Measurements from ENCODE around the gene ABCD1. TPM values are rescaled to one million over a fixed set of nuclear protein-coding genes. Genes with fewer than 3 reads are reported as not detected.

Gene ABCD1
- total and polyA plus RNA-seq, 10 of the 15 experiments (the other 5 are each of a cell fraction or from before 2014, with no cell fraction given) = 0.13 to 6.5 (median 1.4) TPM

DNA sequence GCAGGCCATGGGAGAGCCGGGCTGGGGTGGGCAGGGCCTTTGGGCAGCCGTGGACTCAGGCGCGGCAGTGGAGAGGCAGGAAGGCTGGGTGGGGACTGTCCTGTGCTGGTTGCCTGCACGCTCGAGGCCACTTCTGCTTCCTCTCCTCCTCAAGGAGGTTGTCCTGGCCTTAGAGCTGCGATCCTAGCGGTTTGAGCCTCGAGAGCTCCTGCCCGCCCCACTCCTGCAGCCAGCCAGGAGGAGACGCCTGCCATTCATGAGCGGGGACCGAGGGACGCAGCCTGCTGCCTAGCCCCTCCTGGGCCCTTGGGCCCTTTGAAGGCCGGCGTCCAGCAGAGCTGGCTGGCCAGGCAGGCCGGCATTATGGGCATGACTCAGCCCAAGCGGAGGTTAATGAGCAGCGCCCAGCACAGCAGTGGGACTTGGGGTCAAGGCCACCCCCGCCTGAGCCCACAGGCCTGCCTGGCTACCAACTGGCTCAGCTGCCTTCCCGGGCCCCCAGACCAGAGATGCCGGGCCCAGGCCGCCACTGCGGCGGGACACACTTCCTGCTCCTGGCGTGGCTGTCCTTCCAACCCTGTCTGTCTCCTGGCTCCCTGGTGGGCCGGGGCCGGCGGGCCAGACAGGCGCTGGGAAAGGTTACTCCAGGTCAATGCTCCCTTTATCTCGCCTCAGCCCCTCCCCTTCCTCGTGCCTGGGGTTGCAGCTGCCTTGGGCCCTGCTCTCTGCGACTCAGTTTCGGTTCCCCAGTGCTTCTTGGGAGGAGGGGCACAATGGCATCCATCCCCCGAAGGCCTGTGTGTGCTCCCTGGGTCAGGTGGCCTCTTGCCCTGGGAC lies 1.8 kb downstream of the ABCD1 start (continued):
- 0 out of 2 replicates have a peak, but pooled peaks have one; percentile 49 for TF ChIP-seq EED (IDR thresholded peaks at IDR 0.05; ENCODE audit: low read depth)
- TF ChIP-seq BHLHE40 (IDR thresholded peaks at IDR 0.05; ENCODE audit: borderline replicate concordance in 1 of 2, low read depth in 2 of 2, low read length in 1 of 2) = peak; percentile 95
- peak; percentile 70 for TF ChIP-seq YY1 (IDR thresholded peaks at IDR 0.05; ENCODE audit: low read depth, low read length)
- TF ChIP-seq, protein P1, sequence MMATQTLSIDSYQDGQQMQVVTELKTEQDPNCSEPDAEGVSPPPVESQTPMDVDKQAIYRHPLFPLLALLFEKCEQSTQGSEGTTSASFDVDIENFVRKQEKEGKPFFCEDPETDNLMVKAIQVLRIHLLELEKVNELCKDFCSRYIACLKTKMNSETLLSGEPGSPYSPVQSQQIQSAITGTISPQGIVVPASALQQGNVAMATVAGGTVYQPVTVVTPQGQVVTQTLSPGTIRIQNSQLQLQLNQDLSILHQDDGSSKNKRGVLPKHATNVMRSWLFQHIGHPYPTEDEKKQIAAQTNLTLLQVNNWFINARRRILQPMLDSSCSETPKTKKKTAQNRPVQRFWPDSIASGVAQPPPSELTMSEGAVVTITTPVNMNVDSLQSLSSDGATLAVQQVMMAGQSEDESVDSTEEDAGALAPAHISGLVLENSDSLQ (IDR thresholded peaks at IDR 0.05) = no peak
- TF ChIP-seq HDAC6 (IDR thresholded peaks at IDR 0.05; ENCODE audit: unreplicated experiment) = no peak
- peak; percentile 95 for TF ChIP-seq TCF12 (IDR thresholded peaks at IDR 0.05; ENCODE audit: low read depth, low read length)
- TF ChIP-seq NR2C1 (IDR thresholded peaks at IDR 0.05) = no peak
- TF ChIP-seq, protein P2, sequence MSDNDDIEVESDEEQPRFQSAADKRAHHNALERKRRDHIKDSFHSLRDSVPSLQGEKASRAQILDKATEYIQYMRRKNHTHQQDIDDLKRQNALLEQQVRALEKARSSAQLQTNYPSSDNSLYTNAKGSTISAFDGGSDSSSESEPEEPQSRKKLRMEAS (IDR thresholded peaks at IDR 0.05; ENCODE audit: low read depth, low read length) = peak; percentile 40; the same call in 1 of the 2 replicates
- peak in 1 of 2 experiments; percentile 31; a peak in 1 of 4 replicates for TF ChIP-seq EP300 (IDR thresholded peaks at IDR 0.05; ENCODE audit: borderline replicate concordance in 1 of 2, control insufficient read depth in 1 of 2, low read depth in 2 of 2, low read length in 2 of 2)
- TF ChIP-seq, protein P3, sequence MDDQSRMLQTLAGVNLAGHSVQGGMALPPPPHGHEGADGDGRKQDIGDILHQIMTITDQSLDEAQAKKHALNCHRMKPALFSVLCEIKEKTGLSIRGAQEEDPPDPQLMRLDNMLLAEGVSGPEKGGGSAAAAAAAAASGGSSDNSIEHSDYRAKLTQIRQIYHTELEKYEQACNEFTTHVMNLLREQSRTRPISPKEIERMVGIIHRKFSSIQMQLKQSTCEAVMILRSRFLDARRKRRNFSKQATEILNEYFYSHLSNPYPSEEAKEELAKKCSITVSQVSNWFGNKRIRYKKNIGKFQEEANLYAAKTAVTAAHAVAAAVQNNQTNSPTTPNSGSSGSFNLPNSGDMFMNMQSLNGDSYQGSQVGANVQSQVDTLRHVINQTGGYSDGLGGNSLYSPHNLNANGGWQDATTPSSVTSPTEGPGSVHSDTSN (IDR thresholded peaks at IDR 0.05; ENCODE audit: insufficient replicate concordance, low read depth, low read length) = no peak
- no peak for TF ChIP-seq SREBF2 (IDR thresholded peaks at IDR 0.05; ENCODE audit: low read length)
- 0 out of 2 replicates have a peak, but pooled peaks have one; percentile 34 for TF ChIP-seq TARDBP (IDR thresholded peaks at IDR 0.05; ENCODE audit: borderline replicate concordance)
- TF ChIP-seq RFX5 (IDR thresholded peaks at IDR 0.05; ENCODE audit: low read depth, low read length) = no peak
- no peak for TF ChIP-seq CBFB (IDR thresholded peaks at IDR 0.05; ENCODE audit: low read depth)
- TF ChIP-seq TCF3 (IDR thresholded peaks at IDR 0.05; ENCODE audit: borderline replicate concordance, insufficient read depth, low read depth, low read length) = peak; percentile 80; the same call in 1 of the 2 replicates
- no peak for TF ChIP-seq RBBP5 (conservative IDR thresholded peaks at IDR 0.05)
- TF ChIP-seq IKZF2 (IDR thresholded peaks at IDR 0.05) = peak in 1 of 2 experiments; percentile 18; a peak in 1 of 4 replicates
- no peak for TF ChIP-seq HDGF (IDR thresholded peaks at IDR 0.05)
- TF ChIP-seq CHD4 (IDR thresholded peaks at IDR 0.05) = no peak
- TF ChIP-seq, protein P4, sequence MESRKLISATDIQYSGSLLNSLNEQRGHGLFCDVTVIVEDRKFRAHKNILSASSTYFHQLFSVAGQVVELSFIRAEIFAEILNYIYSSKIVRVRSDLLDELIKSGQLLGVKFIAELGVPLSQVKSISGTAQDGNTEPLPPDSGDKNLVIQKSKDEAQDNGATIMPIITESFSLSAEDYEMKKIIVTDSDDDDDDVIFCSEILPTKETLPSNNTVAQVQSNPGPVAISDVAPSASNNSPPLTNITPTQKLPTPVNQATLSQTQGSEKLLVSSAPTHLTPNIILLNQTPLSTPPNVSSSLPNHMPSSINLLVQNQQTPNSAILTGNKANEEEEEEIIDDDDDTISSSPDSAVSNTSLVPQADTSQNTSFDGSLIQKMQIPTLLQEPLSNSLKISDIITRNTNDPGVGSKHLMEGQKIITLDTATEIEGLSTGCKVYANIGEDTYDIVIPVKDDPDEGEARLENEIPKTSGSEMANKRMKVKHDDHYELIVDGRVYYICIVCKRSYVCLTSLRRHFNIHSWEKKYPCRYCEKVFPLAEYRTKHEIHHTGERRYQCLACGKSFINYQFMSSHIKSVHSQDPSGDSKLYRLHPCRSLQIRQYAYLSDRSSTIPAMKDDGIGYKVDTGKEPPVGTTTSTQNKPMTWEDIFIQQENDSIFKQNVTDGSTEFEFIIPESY (IDR thresholded peaks at IDR 0.05) = no peak
- TF ChIP-seq YBX1 (IDR thresholded peaks at IDR 0.05) = no peak
- no peak for TF ChIP-seq NR2C2 (IDR thresholded peaks at IDR 0.05; ENCODE audit: borderline replicate concordance, control insufficient read depth, insufficient read length, low read depth)
- TF ChIP-seq SRF (IDR thresholded peaks at IDR 0.05; ENCODE audit: low read depth in 2 of 2, low read length in 2 of 2) = no peak
- no peak for TF ChIP-seq KLF5 (IDR thresholded peaks at IDR 0.05; ENCODE audit: partially characterized antibody)
- TF ChIP-seq, protein P5, sequence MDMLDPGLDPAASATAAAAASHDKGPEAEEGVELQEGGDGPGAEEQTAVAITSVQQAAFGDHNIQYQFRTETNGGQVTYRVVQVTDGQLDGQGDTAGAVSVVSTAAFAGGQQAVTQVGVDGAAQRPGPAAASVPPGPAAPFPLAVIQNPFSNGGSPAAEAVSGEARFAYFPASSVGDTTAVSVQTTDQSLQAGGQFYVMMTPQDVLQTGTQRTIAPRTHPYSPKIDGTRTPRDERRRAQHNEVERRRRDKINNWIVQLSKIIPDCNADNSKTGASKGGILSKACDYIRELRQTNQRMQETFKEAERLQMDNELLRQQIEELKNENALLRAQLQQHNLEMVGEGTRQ (IDR thresholded peaks at IDR 0.05; ENCODE audit: borderline replicate concordance, low read depth, low read length) = no peak; the same call in 1 of the 2 replicates
- TF ChIP-seq PML (IDR thresholded peaks at IDR 0.05; ENCODE audit: low read length) = no peak
